Measurements from ENCODE around the gene RHOA. TPM values are rescaled to one million over a fixed set of nuclear protein-coding genes. Genes with fewer than 3 reads are reported as not detected.
"Not testable (repeated sequence)": the region's sequence is repeated elsewhere in the genome, so short reads cannot be mapped to it uniquely, and the experiment has no call there.

The RHOA gene
- total RNA-seq, 2 donors from 2014 or later: 311 to 334 TPM

DNA sequence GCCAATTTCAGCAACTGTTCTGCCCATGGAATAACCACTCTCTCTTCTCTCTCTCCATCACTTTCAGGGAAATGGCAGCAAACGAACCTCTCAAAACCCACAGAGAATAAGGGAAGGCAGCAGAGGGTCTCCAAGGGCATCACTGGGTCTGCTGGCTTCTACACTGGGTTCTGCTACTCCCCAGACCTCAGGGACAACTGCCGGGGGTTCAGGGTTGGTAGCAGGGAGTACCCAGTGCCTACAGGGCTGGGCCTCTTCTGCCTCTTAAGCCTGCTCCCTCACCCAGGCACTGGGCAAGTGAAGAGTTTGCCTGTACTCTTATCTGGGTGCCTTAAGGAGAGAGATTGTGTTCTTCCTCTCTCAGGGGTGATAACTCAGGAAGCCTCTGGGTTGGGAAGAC is 3.0 kb upstream of the RHOA start:
- intact Hi-C loops (cut with DNase I): loop anchor here (5.0 to 10.0 kb wide), 2 partner anchors 60 to 72 kb away; partner anchors contain the start of genes GPX1 (in 1 of the 2) and USP4 (in 1 of the 2)
- DNase-seq: no peak
- ATAC-seq: no peak

DNA sequence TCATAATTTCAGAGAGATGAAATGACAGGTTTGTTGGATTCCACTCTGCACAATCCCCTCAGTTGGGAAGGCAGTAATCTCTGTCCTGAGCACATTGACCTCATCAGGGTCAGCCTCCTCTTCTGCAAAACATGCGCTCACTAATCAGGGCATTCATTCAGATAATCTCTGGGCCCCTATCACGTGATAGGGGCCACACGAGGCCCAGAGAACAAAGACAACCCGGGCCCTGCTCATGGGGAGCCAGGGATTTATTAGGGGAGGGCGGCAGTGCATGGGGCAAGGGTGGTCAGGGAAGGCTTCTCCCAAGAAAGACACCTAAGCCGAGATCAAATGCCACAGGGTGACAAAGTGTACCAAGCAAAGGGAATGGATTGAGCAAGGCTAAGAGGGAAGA is 1.6 kb upstream of the RHOA start:
- ATAC-seq (no peak), DNase-seq (no peak)
- intact Hi-C loops (cut with DNase I): loop anchor here (5.0 to 10.0 kb wide), 2 partner anchors 59 to 71 kb away; partner anchors contain the start of genes GPX1 (in 1 of the 2) and USP4 (in 1 of the 2)

DNA sequence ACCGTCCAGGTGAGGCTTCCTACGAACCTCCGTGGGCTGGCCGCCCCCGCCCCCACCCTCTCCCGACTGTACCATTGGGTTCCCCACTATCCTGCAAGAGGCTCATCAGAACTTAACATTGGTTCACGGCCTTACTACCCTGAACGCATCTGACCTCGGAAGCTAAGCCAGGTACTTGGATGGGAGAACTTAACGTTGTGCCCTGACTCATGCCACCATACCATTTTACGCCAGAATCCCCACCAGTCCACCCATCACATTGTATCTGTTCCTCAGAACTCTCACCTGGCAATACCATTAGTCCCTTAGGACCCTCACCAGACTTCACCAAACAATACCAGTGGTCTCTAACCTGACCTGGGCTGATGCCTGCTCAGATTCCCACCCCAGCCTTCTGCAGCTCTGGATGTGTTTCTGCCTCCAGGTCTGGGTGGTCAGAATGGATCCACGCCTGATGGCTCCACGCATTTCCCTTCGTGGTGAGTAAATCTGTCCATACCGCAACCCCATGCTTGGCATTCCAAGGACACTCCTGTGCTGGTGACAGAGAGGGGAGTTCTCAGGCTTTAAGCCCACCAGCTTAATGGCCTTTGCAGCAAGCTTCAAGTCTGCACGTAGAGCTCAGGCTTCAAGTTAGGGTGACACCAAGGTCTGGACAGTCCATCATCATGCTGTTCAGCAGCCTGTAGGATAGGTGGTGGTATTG is 1.0 kb upstream of the RHOA start:
- intact Hi-C loops (cut with DNase I): loop anchor here (5.0 to 10.0 kb wide), 2 partner anchors 58 to 70 kb away; partner anchors contain the start of genes GPX1 (in 1 of the 2) and USP4 (in 1 of the 2)
- DNase-seq (no peak), ATAC-seq (no peak)

DNA sequence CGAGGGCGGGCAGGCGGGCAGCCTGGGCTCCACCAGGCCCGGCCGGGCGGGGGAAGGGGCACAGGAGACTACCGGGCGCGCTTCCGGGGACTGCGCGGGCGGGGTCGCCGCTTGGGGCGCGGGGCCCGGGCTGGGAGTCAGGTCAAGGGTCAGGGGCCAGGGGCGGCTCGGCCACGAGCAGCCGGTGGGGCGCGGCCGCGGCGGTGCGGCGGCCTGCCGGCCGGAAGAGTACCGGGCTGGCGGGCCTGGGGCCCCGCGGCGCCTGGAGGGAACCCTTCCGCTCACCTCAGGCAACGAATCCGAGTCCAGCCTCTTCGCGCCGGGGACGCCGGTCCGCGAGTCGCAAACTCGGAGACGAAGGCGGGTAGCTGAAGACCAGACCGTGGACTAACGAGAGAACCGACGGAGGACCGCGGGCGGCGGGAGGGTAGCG is 225 bp downstream of the RHOA start:
- intact Hi-C loops (cut with DNase I): loop anchor here (5.0 to 10.0 kb wide), 2 partner anchors 57 to 69 kb away; partner anchors contain the start of genes GPX1 (in 1 of the 2) and USP4 (in 1 of the 2)
- ATAC-seq: peak; percentile 39 to 43
- DNase-seq: peak; percentile 62

GRCh38 chr3:49410846-49411534 is 786 bp downstream of the RHOA start:
- ATAC-seq (no peak), DNase-seq (no peak)
- intact Hi-C loops (cut with DNase I): loop anchor here (5.0 to 10.0 kb wide), 2 partner anchors 56 to 69 kb away; partner anchors contain the start of genes GPX1 (in 1 of the 2) and USP4 (in 1 of the 2)

GRCh38 chr3:49410066-49410845 is 1.5 kb downstream of the RHOA start:
- intact Hi-C loops (cut with DNase I): loop anchor here (5.0 to 10.0 kb wide), 2 partner anchors 55 to 68 kb away; partner anchors contain the start of genes GPX1 (in 1 of the 2) and USP4 (in 1 of the 2)
- no peak for ATAC-seq
- no peak for DNase-seq

DNA sequence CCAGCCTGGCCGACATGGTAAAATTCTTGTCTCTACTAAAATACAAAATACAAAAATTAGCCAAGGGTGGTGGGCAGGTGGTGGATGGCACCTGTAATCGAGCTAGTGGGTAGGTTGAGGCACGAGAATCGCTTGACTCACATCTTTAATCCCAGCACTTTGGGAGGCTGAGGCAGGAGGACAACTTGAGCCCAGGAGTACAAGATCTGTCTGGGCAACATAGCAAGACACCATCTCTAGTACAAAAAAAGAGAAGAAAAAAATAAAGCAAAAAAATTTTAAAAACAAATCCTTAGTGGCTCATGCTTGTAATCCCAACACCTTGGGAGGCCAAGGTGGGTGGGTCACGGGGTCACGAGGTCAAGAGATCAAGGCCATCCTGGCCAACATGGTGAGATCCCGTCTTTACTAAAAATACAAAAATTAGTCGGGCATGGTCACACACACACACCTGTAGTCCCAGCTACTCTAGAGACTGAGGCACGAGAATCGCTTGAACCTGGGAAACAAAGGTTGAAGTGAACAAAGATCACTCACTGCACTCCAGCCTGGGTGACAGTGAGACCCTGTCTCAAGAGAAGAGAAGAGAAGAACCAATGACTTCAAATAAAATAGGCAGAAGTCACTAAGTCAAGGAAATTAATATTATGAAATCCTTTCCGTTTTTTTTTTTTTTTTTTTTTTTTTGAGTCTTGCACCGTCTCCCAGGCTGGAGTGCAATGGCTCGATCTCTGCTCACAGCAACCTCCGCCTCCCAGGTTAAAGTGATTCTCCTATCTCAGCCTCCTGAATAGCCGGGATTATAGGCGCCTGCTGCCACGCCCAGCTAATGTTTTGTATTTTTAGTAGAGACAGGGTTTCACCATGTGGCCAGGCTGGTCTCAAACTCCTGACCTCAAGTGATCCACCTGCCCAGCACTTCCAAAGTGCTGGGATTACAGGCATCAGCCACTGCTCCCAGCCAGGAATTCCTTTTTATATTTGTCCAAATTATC is 4.9 kb downstream of the RHOA start:
- ATAC-seq (no peak), DNase-seq (no peak)
- intact Hi-C loops (cut with DNase I): no loop called here

GRCh38 chr3:49405570-49405969 is 6.2 kb downstream of the RHOA start:
- ATAC-seq; DNase-seq; intact Hi-C loops (cut with DNase I): not testable (repeated sequence)

DNA sequence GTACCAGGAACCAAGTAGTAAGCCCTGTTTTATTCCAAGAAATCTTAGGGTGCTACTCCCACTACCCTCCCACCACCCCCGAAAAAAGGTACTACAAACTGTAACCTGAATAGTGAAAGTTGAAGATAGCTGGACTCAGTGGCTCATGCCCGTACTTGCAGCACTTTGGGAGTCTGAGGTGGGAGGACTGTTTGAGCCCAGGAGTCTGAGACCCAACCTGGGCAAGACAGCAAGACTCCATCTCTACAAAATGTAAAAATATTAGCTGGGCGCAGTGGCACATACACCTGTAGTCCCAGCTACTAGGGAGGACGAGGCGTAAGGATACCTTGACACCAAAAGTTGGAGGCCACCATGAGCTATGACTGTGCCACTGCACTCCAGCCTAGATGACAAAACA is 7.9 kb downstream of the RHOA start:
- DNase-seq: no peak
- no peak for ATAC-seq
- intact Hi-C loops (cut with DNase I): no loop called here

DNA sequence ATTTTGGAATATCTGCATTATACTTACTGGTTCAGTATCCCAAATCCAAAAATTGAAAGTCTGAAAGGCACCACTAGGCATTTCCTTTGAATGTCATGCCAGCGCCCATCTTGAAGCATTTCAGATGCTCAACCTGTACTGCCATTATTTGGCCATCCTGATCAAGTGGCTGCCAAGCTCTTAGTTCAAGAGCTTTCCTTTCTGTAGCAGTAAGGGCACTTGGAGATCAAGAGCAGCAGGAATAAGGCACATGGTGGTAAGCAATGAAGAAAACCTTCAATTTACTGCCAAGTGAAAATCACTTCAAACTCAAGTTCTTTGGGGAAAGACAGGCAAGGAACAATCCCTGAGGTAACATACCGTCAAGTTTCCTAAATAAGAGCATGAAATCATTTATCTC is 10.0 kb downstream of the RHOA start:
- intact Hi-C loops (cut with DNase I): no loop called here
- ATAC-seq (no peak), DNase-seq (no peak)

GRCh38 chr3:49399461-49399860 is 12.3 kb downstream of the RHOA start:
- intact Hi-C loops (cut with DNase I): no loop called here
- ATAC-seq: no peak
- no peak for DNase-seq

- DNase-seq (no peak), ATAC-seq (peak; percentile 67 to 80)
- intact Hi-C loops (cut with DNase I): no loop called here
Measured at GRCh38 chr3:49397470-49397869, 14.3 kb downstream of the RHOA start.

GRCh38 chr3:49391310-49391709 is 20.5 kb downstream of the RHOA start:
- DNase-seq; ATAC-seq; intact Hi-C loops (cut with DNase I): not testable (repeated sequence)

DNA sequence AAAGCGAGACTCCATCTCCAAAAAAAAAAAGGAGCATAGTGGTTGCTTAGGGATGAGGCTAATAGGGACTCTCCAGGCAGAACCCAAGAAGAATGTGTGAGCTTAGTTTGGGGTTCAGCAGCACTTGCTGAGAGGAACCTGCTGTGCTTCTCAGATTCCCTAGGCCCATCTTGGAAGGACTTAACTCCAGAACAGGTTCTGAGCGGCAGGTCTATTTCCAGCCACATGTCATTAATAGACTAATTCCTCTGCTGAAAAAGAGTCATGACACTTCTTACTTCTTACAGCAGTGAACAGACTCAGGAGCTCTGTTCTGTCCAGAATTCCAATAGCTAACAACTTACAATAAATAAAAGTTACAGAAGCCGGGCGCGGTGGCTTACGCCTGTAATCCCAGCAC is 22.5 kb downstream of the RHOA start:
- no peak for DNase-seq
- ATAC-seq: no peak
- intact Hi-C loops (cut with DNase I): no loop called here

DNA sequence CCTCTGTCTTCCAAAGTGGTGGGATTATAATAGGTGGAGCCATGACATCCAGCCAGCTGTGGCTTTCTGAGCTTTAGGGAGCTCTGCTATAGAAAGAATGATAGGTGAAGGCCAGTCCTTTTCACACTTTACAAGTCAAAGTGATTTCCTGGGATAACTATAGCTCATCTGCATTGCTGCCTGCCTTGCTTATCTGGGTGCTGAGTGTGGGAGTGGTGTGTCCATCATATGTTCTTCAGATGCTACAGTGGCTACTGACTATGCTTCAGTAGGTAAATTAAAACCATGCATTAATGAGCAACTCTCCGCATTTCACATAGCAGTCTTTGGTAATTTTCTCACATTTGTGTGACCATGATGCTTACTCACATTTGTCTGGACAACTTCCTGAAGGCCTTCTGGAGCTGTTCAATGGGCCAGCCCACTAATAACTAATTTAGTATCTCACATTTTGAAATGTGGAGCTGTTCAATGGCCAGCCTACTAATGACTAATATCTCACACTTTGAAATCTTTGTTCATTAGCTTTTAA is 23.4 kb downstream of the RHOA start:
- intact Hi-C loops (cut with DNase I): no loop called here
- ATAC-seq (no peak), DNase-seq (no peak)

- ATAC-seq (no peak), DNase-seq (no peak)
- intact Hi-C loops (cut with DNase I): no loop called here
Measured at GRCh38 chr3:49387721-49388120, 24.1 kb downstream of the RHOA start.

- no peak for DNase-seq
- intact Hi-C loops (cut with DNase I): no loop called here
- no peak for ATAC-seq
Measured at GRCh38 chr3:49386056-49386756, 25.6 kb downstream of the RHOA start.

Measured in left cardiac atrium (tissue), 4 donors.